A172 (cell line): ENCODE measurements around the gene LMO7. TPM values are rescaled to one million over a fixed set of nuclear protein-coding genes. Genes with fewer than 3 reads are reported as not detected.
"Not testable (repeated sequence)": the region's sequence is repeated elsewhere in the genome, so short reads cannot be mapped to it uniquely, and the experiment has no call there.

ENCODE experiments used
- DNase-seq: peaks from one replicate; pipeline ENCODE4 v3.0.0-alpha.2; 2015; ENCODE audit warnings: low spot score
- total RNA-seq: library from RNA; depleted of rRNA; stranded (reverse); fragments of >200 nt; shearing (Covaris generic); gene quantifications from 2 replicates; pipeline ENCODE4 v1.2.3, GENCODE V29; 2014

Gene LMO7
- total RNA-seq, 1 experiment from 2014 or later: 215 TPM

GRCh38 chr13:75743072-75743471 lies 106.9 kb downstream of the LMO7 start:
- DNase-seq: not testable (repeated sequence)

- DNase-seq: no peak
Observed at GRCh38 chr13:75744127-75744526, 108.0 kb downstream of the LMO7 start.

GRCh38 chr13:75745387-75745786 lies 109.3 kb downstream of the LMO7 start:
- no peak for DNase-seq

- DNase-seq: no peak
Observed at GRCh38 chr13:75748874-75749273, 112.7 kb downstream of the LMO7 start.

- DNase-seq: peak; percentile 52
Observed at GRCh38 chr13:75749407-75749806, 113.3 kb downstream of the LMO7 start.

- DNase-seq: no peak
Observed at GRCh38 chr13:75751350-75751749, 115.2 kb downstream of the LMO7 start.

GRCh38 chr13:75752826-75753225 lies 116.7 kb downstream of the LMO7 start:
- DNase-seq: no peak

GRCh38 chr13:75754936-75755335 lies 118.8 kb downstream of the LMO7 start:
- DNase-seq: no peak

- no peak for DNase-seq
Observed at GRCh38 chr13:75757336-75757735, 121.2 kb downstream of the LMO7 start.

- DNase-seq: no peak
Observed at GRCh38 chr13:75759531-75759930, 123.4 kb downstream of the LMO7 start.

GRCh38 chr13:75760131-75761021 lies 124.2 kb downstream of the LMO7 start:
- DNase-seq: peak; percentile 41

- DNase-seq: no peak
Observed at GRCh38 chr13:75761369-75761768, 125.2 kb downstream of the LMO7 start.

- no peak for DNase-seq
Observed at GRCh38 chr13:75762076-75762937, 126.2 kb downstream of the LMO7 start.

- no peak for DNase-seq
Observed at GRCh38 chr13:75762955-75763354, 126.8 kb downstream of the LMO7 start.

GRCh38 chr13:75763512-75763911 lies 127.4 kb downstream of the LMO7 start:
- no peak for DNase-seq

- DNase-seq: no peak
Observed at GRCh38 chr13:75764251-75764925, 128.3 kb downstream of the LMO7 start.

GRCh38 chr13:75764926-75765310 lies 128.8 kb downstream of the LMO7 start:
- no peak for DNase-seq

GRCh38 chr13:75766636-75767035 lies 130.5 kb downstream of the LMO7 start:
- DNase-seq: no peak

- DNase-seq: no peak
Observed at GRCh38 chr13:75769141-75769905, 133.2 kb downstream of the LMO7 start.

- no peak for DNase-seq
Observed at GRCh38 chr13:75770164-75770563, 134.0 kb downstream of the LMO7 start.

GRCh38 chr13:75770592-75771011 lies 134.5 kb downstream of the LMO7 start:
- DNase-seq: no peak
